PC-3 (cell line): ENCODE results near the gene NLRP6.

ENCODE experiments used
- CTCF ChIP-seq: fragments of 300-600 bp; sonication (generic); conservative IDR thresholded peaks from 2 replicates; pipeline ENCODE4 v1.5.1; 2017; ENCODE audit warnings: antibody characterized with exemption, low read depth, mild to moderate bottlenecking, low read length
- EZH2phosphoT487 ChIP-seq: fragments of 300-600 bp; sonication (generic); IDR thresholded peaks from 2 replicates; pipeline ENCODE4 v1.6.1; 2018; ENCODE audit warnings: mild to moderate bottlenecking, antibody characterized with exemption, low read length, borderline replicate concordance

- no peak for TF ChIP-seq CTCF
- TF ChIP-seq EZH2phosphoT487 = no peak
Measured at GRCh38 chr11:279040-279965, 1.1 kb downstream of the NLRP6 start.
